HepG2 (cell line): ENCODE measurements around the gene NPC1. TPM values are rescaled to one million over a fixed set of nuclear protein-coding genes. Genes with fewer than 3 reads are reported as not detected.

ENCODE experiments used
- AHDC1 ChIP-seq: sonication (generic); formaldehyde crosslinking; IDR thresholded peaks from 2 replicates; pipeline ENCODE4 v1.5.1; 2020; ENCODE audit warnings: mild to moderate bottlenecking, missing genetic modification reagents, borderline replicate concordance
- AKAP8 ChIP-seq: sonication (generic); formaldehyde crosslinking; IDR thresholded peaks from 2 replicates; pipeline ENCODE4 v1.5.1; 2020; ENCODE audit warnings: mild to moderate bottlenecking, missing genetic modification reagents
- BRD4 ChIP-seq: sonication (generic); formaldehyde crosslinking; IDR thresholded peaks from 2 replicates; pipeline ENCODE4 v1.4.0; 2020; ENCODE audit warnings: missing genetic modification reagents
- HMGXB3 ChIP-seq: sonication (generic); formaldehyde crosslinking; IDR thresholded peaks from 2 replicates; pipeline ENCODE4 v1.4.0; 2020; ENCODE audit warnings: missing genetic modification reagents, borderline replicate concordance
- JUN ChIP-seq: sonication (generic); formaldehyde crosslinking; IDR thresholded peaks from 2 replicates; pipeline ENCODE4 v1.4.0; 2020; ENCODE audit warnings: mild to moderate bottlenecking, missing genetic modification reagents
- KLF16 ChIP-seq, 2 experiments: sonication (generic) in 1 of 2; formaldehyde crosslinking in 1 of 2; IDR thresholded peaks; 2 replicates each; pipeline versions ENCODE4 v1.6.1 to v1.8.0; 2016 to 2023; ENCODE audit warnings: missing genetic modification reagents in 2 of 2, missing compliant biosample characterization in 1 of 2
- PHB2 ChIP-seq: fragments of 450-650 bp; IDR thresholded peaks from 2 replicates; pipeline ENCODE4 v1.6.1; 2018; ENCODE audit not compliant: partially characterized antibody
- REPIN1 ChIP-seq: sonication (generic); formaldehyde crosslinking; IDR thresholded peaks from 2 replicates; pipeline ENCODE4 v1.8.0; 2022; ENCODE audit warnings: missing genetic modification reagents, low read depth, mild to moderate bottlenecking, borderline replicate concordance
- ZBTB21 ChIP-seq: sonication (generic); formaldehyde crosslinking; IDR thresholded peaks from 2 replicates; pipeline ENCODE4 v1.4.0; 2020; ENCODE audit warnings: missing genetic modification reagents
- ZBTB38 ChIP-seq: sonication (generic); formaldehyde crosslinking; IDR thresholded peaks from 2 replicates; pipeline ENCODE4 v1.5.1; 2020; ENCODE audit warnings: mild to moderate bottlenecking, missing genetic modification reagents
- ZNF614 ChIP-seq: IDR thresholded peaks from 2 replicates; pipeline ENCODE4 v1.6.1; 2018; ENCODE audit warnings: missing biosample characterization, missing genetic modification reagents, inconsistent platforms, borderline replicate concordance
- polyA plus RNA-seq, 8 experiments: library from polyadenylated mRNA; depleted of rRNA in 3 of 8; stranded (reverse) in 7 of 8; unstranded in 1 of 8; fragments of >200 nt; fragmentation: Illumina TruSeq in 4 of 8; extraction: Trizol in 4 of 8; gene quantifications; 2 replicates each; pipeline versions ENCODE4 v1.2.1 to v1.2.3, GENCODE V29; 2011 to 2016; ENCODE audit warnings: low read depth in 4 of 8, missing spikeins in 1 of 8, mixed read lengths in 1 of 8; ENCODE audit not compliant: insufficient read depth in 1 of 8
- total RNA-seq, 5 experiments: library from RNA; depleted of rRNA; stranded (reverse); fragments of >200 nt; fragmentation: Illumina TruSeq; extraction: Trizol; gene quantifications; 2 replicates each; pipeline ENCODE4 v1.2.3, GENCODE V29; 2016; ENCODE audit warnings: low read depth in 1 of 5
- TF ChIP-seq, protein P1 (sequence below): sonication (generic); formaldehyde crosslinking; IDR thresholded peaks from 2 replicates; pipeline ENCODE4 v1.5.0; 2020; ENCODE audit warnings: mild to moderate bottlenecking, missing genetic modification reagents
- TF ChIP-seq, protein P2 (sequence below): sonication (generic); formaldehyde crosslinking; IDR thresholded peaks from 2 replicates; pipeline ENCODE4 v1.9.0; 2022; ENCODE audit warnings: missing genetic modification reagents, mild to moderate bottlenecking, borderline replicate concordance

NPC1 gene
- total and polyA plus RNA-seq, 2 of the 13 experiments (the other 11 are each of a cell fraction or from before 2014, with no cell fraction given): 46.5 to 114 TPM

- TF ChIP-seq HMGXB3 (CRISPR knock-in tag): 0 out of 2 replicates have a peak, but pooled peaks have one; percentile 23
- TF ChIP-seq, protein P1, sequence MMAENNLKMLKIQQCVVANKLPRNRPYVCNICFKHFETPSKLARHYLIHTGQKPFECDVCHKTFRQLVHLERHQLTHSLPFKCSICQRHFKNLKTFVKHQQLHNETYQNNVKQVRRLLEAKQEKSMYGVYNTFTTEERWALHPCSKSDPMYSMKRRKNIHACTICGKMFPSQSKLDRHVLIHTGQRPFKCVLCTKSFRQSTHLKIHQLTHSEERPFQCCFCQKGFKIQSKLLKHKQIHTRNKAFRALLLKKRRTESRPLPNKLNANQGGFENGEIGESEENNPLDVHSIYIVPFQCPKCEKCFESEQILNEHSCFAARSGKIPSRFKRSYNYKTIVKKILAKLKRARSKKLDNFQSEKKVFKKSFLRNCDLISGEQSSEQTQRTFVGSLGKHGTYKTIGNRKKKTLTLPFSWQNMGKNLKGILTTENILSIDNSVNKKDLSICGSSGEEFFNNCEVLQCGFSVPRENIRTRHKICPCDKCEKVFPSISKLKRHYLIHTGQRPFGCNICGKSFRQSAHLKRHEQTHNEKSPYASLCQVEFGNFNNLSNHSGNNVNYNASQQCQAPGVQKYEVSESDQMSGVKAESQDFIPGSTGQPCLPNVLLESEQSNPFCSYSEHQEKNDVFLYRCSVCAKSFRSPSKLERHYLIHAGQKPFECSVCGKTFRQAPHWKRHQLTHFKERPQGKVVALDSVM (CRISPR knock-in tag): no peak
- no peak for TF ChIP-seq AHDC1 (CRISPR knock-in tag)
- TF ChIP-seq, protein P2, sequence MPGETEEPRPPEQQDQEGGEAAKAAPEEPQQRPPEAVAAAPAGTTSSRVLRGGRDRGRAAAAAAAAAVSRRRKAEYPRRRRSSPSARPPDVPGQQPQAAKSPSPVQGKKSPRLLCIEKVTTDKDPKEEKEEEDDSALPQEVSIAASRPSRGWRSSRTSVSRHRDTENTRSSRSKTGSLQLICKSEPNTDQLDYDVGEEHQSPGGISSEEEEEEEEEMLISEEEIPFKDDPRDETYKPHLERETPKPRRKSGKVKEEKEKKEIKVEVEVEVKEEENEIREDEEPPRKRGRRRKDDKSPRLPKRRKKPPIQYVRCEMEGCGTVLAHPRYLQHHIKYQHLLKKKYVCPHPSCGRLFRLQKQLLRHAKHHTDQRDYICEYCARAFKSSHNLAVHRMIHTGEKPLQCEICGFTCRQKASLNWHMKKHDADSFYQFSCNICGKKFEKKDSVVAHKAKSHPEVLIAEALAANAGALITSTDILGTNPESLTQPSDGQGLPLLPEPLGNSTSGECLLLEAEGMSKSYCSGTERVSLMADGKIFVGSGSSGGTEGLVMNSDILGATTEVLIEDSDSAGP (CRISPR knock-in tag): no peak
- no peak for TF ChIP-seq BRD4 (CRISPR knock-in tag)
- no peak for TF ChIP-seq ZBTB38 (CRISPR knock-in tag)
- no peak for TF ChIP-seq AKAP8
- 0 out of 2 replicates have a peak, but pooled peaks have one; percentile 49 for TF ChIP-seq ZNF614
- TF ChIP-seq ZBTB21: no peak
- 0 out of 2 replicates have a peak, but pooled peaks have one; percentile 49 for TF ChIP-seq JUN (CRISPR knock-in tag)
- no peak for TF ChIP-seq REPIN1 (CRISPR knock-in tag)
- no peak for TF ChIP-seq PHB2
- peak in 1 of 2 experiments; percentile 50; a peak in 1 of 4 replicates for TF ChIP-seq KLF16 (CRISPR knock-in tag; IDR thresholded peaks at IDR 0.05)
Observed at GRCh38 chr18:23515911-23516546, 70.3 kb downstream of the NPC1 start (continued).
